DLD1 (cell line): ENCODE results near the gene SLC39A11.

Experiments used
- in situ Hi-C: cut with HindIII; loops from 2 replicates; pipeline ENCODE4 v1.10.0; 2017; ENCODE audit warnings: low sequenced_read_pairs

The SLC39A11 gene

GRCh38 chr17:73072219-73072962, 20.1 kb downstream of the SLC39A11 start:
- in situ Hi-C loops: no loop called here

GRCh38 chr17:73071066-73071999, 21.2 kb downstream of the SLC39A11 start:
- in situ Hi-C loops: no loop called here

GRCh38 chr17:73069841-73070240, 22.6 kb downstream of the SLC39A11 start:
- in situ Hi-C loops: loop anchor here (10.0 kb wide), 1 partner anchor 85 kb away; no protein-coding TSS in a partner anchor

- in situ Hi-C loops: loop anchor here (10.0 kb wide), 1 partner anchor 84 kb away; no protein-coding TSS in a partner anchor
Observed at GRCh38 chr17:73069164-73069770, 23.2 kb downstream of the SLC39A11 start.

DNA sequence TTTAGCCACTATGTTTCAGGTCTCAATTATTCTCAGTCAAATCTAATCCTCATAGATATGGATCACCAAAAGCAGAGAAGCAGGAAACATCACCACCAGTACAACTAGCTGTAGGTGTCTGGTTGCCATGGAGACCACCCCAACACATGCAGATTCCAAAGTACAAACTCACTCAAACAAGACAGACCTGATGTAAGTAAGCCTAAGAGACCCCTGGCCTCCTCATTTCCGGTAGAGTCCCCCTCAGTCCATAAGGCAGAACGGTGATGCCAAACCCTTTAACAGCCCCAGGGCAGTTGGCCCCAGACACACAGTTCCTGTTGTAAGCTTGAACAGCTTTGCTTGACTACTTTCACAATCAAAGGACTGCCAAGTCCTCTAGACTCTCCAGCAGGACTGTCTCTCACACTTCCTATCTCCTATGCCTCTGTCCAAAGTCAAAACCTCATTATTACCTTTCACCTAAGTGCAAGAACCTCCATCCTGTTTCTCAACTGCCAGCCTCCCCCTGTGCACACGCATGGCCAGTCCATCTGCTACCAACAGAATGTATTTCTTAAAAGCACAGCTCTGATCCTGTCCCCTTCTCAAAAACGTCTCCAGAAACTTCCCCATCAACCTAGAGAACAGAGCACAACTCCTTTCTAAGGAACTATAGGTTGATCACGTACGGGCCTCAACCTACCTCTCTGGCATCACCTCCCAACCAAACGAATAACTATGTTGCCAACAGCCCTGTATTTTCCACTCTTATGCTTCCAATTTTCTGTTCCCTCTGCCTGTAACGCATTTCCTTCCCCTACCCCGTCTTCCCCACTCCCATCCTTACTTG, 23.9 kb downstream of the SLC39A11 start:
- in situ Hi-C loops: loop anchor here (10.0 kb wide), 1 partner anchor 84 kb away; no protein-coding TSS in a partner anchor

- in situ Hi-C loops: loop anchor here (10.0 kb wide), 1 partner anchor 83 kb away; no protein-coding TSS in a partner anchor
Observed at GRCh38 chr17:73067699-73068098, 24.8 kb downstream of the SLC39A11 start.

- in situ Hi-C loops: loop anchor here (10.0 kb wide), 1 partner anchor 82 kb away; no protein-coding TSS in a partner anchor
Observed at GRCh38 chr17:73067075-73067474, 25.4 kb downstream of the SLC39A11 start.

- in situ Hi-C loops: loop anchor here (10.0 kb wide), 1 partner anchor 82 kb away; no protein-coding TSS in a partner anchor
Observed at GRCh38 chr17:73066148-73066884, 26.2 kb downstream of the SLC39A11 start.

DNA sequence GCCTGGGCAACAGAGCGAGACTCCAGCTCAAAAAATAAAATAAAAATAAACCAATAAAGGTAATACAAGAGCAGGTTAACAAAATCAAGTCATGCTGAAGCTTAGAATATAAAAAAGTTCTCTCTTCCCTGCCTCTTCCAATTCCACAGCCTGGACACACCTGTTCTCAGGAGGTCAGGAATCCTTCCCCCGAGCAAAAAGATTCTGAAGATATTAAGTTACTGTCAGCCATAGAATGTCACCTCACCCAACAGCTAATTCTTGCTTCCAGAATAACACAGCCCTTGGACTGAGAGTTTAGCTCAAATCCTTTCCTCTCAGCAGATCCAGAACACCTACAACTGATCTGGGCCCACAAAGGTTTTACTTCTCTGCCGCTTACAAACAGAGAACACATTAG, 27.1 kb downstream of the SLC39A11 start:
- in situ Hi-C loops: loop anchor here (10.0 kb wide), 1 partner anchor 81 kb away; no protein-coding TSS in a partner anchor

DNA sequence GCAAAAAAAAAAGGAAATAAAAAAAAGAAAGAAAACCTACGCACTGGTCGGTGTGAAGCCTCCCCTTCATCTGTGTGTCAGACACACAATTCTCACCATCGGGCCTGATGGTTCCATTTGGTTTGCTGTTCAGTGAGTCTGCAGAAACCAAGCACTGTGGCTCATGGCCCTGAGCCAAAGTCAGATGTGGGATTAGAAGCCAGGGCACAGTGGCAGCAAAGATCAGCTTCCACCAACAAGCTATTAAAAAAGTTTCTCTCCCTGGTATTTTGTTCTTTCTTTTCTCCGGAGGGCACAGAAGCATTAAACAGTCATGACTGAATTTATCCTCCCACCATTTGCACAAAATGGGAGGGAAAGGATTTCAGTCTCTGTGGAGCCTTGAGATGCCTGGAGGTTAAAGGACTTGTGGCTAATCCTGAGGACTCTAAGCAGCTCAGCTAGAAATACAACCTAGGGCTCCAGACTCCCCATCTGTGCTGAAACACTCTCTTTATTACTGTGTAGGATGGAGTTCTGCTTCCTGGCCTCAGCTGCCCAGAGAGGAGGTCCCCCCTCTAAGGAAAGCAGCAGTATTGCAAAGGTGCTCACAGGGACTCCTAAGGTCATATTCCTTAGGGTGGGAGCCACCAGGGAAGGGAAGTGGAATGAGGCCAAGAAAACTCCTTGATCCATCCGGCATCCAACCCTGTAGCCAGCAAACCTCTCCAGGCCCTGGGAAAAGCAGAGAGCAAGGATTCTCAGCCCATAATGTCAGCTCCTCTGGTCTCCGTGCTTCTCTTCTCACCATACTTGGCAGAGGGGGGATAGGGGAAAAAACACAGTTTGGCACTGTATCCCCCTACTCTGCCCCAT, 28.2 kb downstream of the SLC39A11 start:
- in situ Hi-C loops: loop anchor here (10.0 kb wide), 1 partner anchor 80 kb away; no protein-coding TSS in a partner anchor

DNA sequence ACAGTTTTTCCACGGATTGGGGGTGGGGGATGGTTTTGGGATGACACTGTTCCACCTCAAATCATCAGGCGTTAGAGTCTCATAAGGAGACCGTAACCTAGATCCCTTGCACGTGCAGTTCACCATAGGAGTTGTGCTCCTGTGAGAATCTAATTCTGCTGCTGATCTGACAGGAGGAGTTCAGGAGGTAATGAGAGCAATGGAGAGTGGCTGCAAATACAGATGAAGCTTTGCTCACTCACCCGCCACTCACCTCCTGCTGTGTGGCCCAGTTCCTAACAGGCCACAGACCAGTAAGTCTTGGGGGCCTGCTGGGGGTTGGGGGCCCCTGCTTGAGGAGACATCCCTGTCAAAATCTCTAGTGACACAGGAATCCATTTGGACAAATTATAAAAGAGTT, 29.8 kb downstream of the SLC39A11 start:
- in situ Hi-C loops: loop anchor here (10.0 kb wide), 1 partner anchor 78 kb away; no protein-coding TSS in a partner anchor

GRCh38 chr17:73061161-73061560, 31.3 kb downstream of the SLC39A11 start:
- in situ Hi-C loops: loop anchor here (10.0 kb wide), 1 partner anchor 76 kb away; no protein-coding TSS in a partner anchor

DNA sequence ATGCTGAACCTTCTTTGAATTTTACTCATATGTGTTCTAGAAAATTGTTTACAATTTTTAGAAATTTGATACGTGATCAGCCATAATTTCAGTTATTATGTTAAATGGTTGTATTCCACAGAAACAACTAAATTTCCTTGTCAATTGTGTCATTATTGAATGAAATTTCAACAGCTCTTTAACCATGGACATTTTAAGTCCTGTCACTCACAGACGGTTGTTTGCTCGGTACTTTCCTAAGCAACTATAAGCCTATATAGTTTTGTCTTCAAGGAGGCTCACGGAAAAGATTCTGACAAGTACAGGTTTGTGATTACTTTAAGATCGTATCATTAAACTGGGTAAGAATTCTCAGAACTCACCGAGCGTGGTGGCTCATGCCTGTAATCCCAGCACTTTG, 31.8 kb downstream of the SLC39A11 start:
- in situ Hi-C loops: loop anchor here (10.0 kb wide), 1 partner anchor 76 kb away; no protein-coding TSS in a partner anchor

DNA sequence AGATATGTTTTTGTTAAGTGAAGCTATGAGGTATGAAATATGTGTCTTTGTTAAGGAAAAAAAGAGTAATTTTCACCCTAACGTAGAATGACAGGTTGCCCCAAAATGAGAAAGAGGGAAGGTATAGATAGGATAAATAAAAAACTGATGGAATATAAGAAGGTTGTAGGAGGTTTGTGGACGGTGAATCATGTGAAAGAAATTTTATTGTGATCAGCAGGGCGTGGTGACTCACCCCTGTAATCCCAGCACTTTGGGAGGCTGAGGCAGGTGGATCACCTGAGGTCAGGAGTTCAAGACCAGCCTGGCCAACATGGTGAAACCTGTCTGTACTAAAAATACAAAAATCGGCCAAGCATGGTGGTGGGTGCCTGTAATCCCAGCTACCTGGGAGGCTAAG, 32.8 kb downstream of the SLC39A11 start:
- in situ Hi-C loops: loop anchor here (10.0 kb wide), 1 partner anchor 75 kb away; no protein-coding TSS in a partner anchor

DNA sequence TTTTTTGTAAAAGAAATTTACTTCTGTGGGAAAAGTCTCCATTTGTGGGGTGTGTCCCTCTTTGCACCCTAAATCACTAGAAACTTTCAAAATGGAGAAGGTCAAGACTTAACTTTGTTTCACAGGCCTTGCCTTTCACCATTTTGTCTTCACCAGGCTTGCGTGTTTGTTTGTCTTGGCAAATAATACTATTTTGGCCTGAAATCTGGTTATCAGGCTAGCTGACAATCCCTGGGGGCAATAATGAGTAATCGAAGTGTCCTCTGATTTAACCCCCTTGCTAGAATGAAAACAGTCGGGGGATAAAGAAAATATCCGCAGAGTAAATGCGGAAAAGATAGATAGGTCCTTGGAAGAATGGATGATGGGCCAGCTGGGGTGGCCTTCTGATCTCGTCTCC, 34.5 kb downstream of the SLC39A11 start:
- in situ Hi-C loops: no loop called here

- in situ Hi-C loops: no loop called here
Observed at GRCh38 chr17:73057196-73057595, 35.3 kb downstream of the SLC39A11 start.

DNA sequence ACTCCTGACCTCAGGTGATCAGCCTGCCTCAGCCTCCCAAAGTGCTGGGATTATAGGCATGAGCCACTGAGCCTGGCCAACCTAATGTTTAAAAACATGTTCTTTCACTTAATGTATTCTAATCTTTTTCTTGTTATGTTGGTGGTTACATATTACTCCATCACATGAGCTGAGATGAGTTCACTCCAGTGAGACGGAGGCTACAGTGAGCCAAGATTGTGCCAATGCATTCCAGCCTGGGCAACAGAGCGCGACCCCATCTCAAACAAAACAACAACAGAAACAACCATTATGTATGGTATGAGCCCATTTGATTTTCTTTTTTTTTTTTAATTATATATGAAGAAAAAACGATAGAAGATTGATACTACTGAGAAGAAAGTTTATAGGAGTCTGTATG, 39.6 kb downstream of the SLC39A11 start:
- in situ Hi-C loops: no loop called here

DNA sequence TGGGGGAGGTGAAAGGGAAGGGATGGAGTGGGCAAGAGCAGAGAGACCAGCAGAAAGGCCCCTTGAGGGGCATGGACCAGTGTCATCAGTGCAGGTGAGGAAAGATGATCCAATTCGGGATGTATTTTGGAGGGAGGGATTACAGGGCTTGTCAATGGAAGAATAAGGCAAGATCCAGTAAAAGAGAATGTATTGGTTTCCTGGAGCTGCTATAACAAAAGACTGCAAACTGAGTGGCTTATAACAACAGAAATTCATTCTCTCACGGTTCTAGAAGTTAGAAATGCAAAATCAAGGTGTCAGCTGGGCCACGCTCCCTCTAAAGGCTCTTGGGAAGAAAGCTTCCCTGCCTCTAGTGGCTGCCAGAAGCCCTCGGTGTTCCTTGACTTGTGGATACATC, 41.7 kb downstream of the SLC39A11 start:
- in situ Hi-C loops: no loop called here
